Psoas muscle (tissue), 8 donors: Measurements from ENCODE around the gene DPP10. TPM values are rescaled to one million over a fixed set of nuclear protein-coding genes. Genes with fewer than 3 reads are reported as not detected.

Experiments used
- ATAC-seq, 4 donors: fragments of 200-7000 bp; cut with Tn5 transposase; one replicate each; pipeline ENCODE4 v1.9.1; 2020; ENCODE audit warnings: moderate library complexity in 3 of 4, mild to moderate bottlenecking in 2 of 4
- DNase-seq, 2 donors: peaks; one replicate each; pipeline ENCODE4 v3.0.0-alpha.2; 2020
- H3K27ac ChIP-seq: fragments of 200-600 bp; one replicate; pipeline ENCODE4 v1.8.0; 2022
- H3K27me3 ChIP-seq, 3 donors: fragments of 200-600 bp in 1 of 3; one replicate each; pipeline versions ENCODE4 v1.6.1 to v1.8.0; 2013 to 2022; ENCODE audit warnings: low read length in 2 of 3, mild to moderate bottlenecking in 2 of 3, moderate library complexity in 1 of 3; ENCODE audit not compliant: insufficient read depth in 3 of 3
- H3K36me3 ChIP-seq, 2 donors: fragments of 200-600 bp in 1 of 2; one replicate each; pipeline versions ENCODE4 v1.6.1 to v1.8.0; 2013 to 2022; ENCODE audit warnings: low read depth in 1 of 2, mild to moderate bottlenecking in 1 of 2, moderate library complexity in 1 of 2; ENCODE audit not compliant: insufficient read depth in 1 of 2
- H3K4me1 ChIP-seq: fragments of 200-600 bp; one replicate; pipeline ENCODE4 v1.8.0; 2022
- H3K4me3 ChIP-seq: fragments of 200-600 bp; one replicate; pipeline ENCODE4 v1.8.0; 2022; ENCODE audit warnings: mild to moderate bottlenecking
- H3K9me3 ChIP-seq: fragments of 200-600 bp; one replicate; pipeline ENCODE4 v1.8.0; 2022
- WGBS, 3 donors: extraction: QIAGEN DNeasy Blood & Tissue Kit; methylation state at CpG; one replicate each; pipeline versions ENCODE4 v1.1.6 to v1.1.7; 2013; 5-methylcytosine and 5-hydroxymethylcytosine counted together
- intact Hi-C, 2 donors: fragments of 100-400 bp; cut with DNase I; formaldehyde crosslinking; loops; one replicate each; pipeline versions ENCODE4 v1.11.0 to v1.14.2; 2022
- polyA plus RNA-seq, 3 donors: library from polyadenylated mRNA; stranded (reverse); fragments of 200-250 nt; gene quantifications; one replicate each; pipeline ENCODE4 v1.2.3, GENCODE V29; 2013
- total RNA-seq, 4 donors: library from RNA; stranded (reverse); fragmentation: NEBNext Ultra II Directional in 2 of 4; extraction: Animal tissue kit (Norgen Biotek cat#: 25700) in 2 of 4; gene quantifications; one replicate each; pipeline versions ENCODE4 v1.2.1 to v1.2.4, GENCODE V29; 2021 to 2023
- TF ChIP-seq, protein P1 (sequence below): fragments of 200-600 bp; IDR thresholded peaks from one replicate; pipeline ENCODE4 v1.8.0; 2022; ENCODE audit warnings: antibody characterized with exemption
- donor health status: healthy with polysubstance abuse.
- donor health status: DM: no; HTN: no; CAD: no; lungs with moderate emphysema.
- donor health status: Bipolar disorder and iron deficiency.
- donor health status: healthy.
- donor health status: DM: yes; HTN: yes; CAD: no.
- donor health status: DM: no; HTN: no; CAD: no.
- donor health status: DM: no; HTN: no; CAD: no.
- donor health status: DM: yes; HTN: yes; CAD: no.

DPP10 gene
- total and polyA plus RNA-seq, 7 donors, result 0.01 to 0.11 TPM; not detected in 5

DNA sequence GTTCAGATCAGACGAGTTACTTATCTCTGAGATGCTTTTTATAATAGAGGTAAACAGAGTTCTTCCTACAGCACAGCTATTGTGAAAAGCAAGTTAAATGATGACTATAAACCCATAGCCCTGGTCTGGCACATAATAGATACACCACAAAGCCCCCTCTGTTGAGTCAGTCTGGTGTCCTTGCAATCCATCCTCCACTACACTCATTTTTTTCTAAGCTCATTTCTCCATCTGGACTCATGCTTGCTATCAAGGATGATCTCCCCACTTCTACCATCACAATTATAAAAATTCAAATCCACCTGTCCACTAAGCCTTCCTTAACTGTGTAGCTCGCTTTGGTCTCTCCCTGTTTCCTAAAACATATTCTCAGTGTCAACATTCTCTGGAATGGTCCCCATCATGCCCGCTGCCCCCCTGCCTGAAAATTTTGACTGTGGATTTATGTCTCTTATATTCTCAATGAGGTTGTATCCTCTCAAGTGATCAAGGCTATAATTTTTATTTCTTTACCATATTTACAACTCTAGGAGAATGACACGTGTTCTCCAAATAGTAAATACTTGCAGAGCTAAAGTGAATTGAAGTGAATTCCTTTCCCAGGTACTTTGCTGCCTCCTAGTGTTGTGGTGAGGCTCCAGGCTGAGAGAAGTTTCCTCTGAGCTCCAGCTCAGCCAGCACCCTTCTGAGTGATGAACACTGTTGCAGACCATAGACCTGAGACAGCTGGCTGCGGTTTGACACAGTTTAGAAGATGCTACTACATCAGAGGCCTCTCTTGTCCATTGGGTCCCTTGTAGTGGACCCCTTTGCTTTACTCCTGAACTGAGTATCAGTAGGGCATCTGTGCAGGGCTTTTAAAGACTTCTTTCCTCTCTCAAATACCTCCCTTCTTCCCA lies 108.7 kb downstream of the DPP10 start:
- Histone ChIP-seq H3K4me3 (no peak overlapping the region), H3K4me1 (no peaks in the 10 kb centered on the region), H3K9me3 (no peaks in the 10 kb centered on the region), H3K27me3 (peaks cover 0 to 5% (median 0%) of the 10 kb centered on the region in 3 donors), H3K27ac (no peak overlapping the region), H3K36me3 (no peaks in the 10 kb centered on the region)
- ATAC-seq, result no peak
- WGBS, 3 donors, result 44 to 50% (median 47%) methylated on average over 5 of the region's 5 CpGs
- no peak for DNase-seq
- TF ChIP-seq, protein P1, sequence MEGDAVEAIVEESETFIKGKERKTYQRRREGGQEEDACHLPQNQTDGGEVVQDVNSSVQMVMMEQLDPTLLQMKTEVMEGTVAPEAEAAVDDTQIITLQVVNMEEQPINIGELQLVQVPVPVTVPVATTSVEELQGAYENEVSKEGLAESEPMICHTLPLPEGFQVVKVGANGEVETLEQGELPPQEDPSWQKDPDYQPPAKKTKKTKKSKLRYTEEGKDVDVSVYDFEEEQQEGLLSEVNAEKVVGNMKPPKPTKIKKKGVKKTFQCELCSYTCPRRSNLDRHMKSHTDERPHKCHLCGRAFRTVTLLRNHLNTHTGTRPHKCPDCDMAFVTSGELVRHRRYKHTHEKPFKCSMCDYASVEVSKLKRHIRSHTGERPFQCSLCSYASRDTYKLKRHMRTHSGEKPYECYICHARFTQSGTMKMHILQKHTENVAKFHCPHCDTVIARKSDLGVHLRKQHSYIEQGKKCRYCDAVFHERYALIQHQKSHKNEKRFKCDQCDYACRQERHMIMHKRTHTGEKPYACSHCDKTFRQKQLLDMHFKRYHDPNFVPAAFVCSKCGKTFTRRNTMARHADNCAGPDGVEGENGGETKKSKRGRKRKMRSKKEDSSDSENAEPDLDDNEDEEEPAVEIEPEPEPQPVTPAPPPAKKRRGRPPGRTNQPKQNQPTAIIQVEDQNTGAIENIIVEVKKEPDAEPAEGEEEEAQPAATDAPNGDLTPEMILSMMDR, result peak; percentile 48
- intact Hi-C loops, result loop anchor here in 1 of 2 donors (5.0 kb wide), 1 partner anchor 574 kb away; no protein-coding TSS in a partner anchor

DNA sequence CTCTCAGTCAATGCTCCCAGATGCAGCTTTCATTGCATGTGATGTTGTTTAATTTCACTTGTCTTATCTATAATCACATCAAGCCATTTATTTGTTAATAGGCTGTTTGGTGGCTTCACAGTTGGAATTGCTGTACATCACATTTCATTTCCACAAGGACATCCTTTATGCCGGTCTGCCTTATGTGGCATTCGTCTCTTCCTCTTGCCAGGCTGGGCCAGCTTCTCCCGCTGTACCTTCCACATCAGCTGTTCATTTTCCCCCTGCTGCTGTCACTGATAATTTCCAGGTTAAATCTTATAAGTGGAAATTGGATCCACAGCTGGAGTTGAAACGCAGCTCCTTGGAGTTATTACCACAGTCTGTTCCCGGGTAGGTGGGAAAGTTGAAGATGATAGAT lies 110.6 kb downstream of the DPP10 start:
- Histone ChIP-seq H3K36me3 (no peaks in the 10 kb centered on the region), H3K9me3 (no peaks in the 10 kb centered on the region), H3K4me1 (no peaks in the 10 kb centered on the region), H3K4me3 (no peak overlapping the region), H3K27me3 (peaks cover 0 to 5% (median 0%) of the 10 kb centered on the region in 3 donors), H3K27ac (no peak overlapping the region)
- 40 to 45% (median 43%) methylated on average over 5 of the region's 5 CpGs for WGBS, 3 donors
- ATAC-seq, result no peak
- DNase-seq, result no peak
- TF ChIP-seq, protein P1, result no peak
- intact Hi-C loops, result loop anchor here in 1 of 2 donors (5.0 kb wide), 1 partner anchor 576 kb away; no protein-coding TSS in a partner anchor

DNA sequence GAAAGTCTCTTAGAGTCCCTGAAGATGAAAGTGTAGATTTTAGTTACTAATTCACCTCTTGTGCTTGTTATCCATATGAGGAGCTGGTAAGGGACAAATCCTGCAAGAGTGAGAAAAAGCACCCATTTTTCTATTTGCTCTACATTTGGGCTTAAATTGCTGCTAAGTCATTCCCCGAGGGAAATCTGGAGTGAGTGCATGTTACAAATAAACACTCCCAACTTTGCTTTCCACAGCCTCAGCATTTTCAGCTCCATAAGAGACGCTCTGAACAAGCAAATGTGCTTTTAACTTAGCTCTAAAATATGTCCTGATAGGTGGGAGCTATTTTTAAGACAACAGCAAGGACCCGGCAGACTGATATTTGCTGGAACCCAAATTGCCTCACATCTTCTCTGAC lies 126.7 kb downstream of the DPP10 start:
- TF ChIP-seq, protein P1, result no peak
- Histone ChIP-seq H3K27ac (no peak overlapping the region), H3K4me3 (no peak overlapping the region), H3K36me3 (no peaks in the 10 kb centered on the region), H3K9me3 (no peaks in the 10 kb centered on the region), H3K4me1 (no peaks in the 10 kb centered on the region), H3K27me3 (no peaks in the 10 kb centered on the region)
- ATAC-seq (no peak), DNase-seq (no peak)
- intact Hi-C loops, result no loop called here
- 67 to 70% (median 67%) methylated on average over 3 of the region's 3 CpGs for WGBS, 3 donors

DNA sequence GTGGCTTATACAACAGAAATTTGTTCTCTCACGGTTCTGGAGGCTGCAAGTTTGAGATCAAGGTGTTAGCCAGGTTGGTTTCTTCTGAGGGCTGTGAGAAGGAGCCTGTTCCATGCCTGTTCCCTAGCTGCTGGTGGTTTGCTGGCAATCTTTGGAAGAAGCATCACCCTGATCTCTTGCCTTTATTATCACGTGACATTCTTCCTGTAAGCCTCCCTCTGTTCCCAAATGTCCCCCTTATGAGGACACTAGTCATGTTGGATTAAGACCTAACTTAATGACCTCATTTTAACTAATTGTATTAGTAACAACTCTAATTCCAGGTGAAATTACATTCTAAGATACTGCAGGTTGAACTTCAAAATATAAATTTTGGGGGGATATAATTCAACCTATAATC lies 135.2 kb downstream of the DPP10 start:
- TF ChIP-seq, protein P1, result no peak
- Histone ChIP-seq H3K36me3 (no peaks in the 10 kb centered on the region), H3K27me3 (no peaks in the 10 kb centered on the region), H3K9me3 (no peaks in the 10 kb centered on the region), H3K4me1 (no peaks in the 10 kb centered on the region), H3K4me3 (no peak overlapping the region), H3K27ac (no peak overlapping the region)
- WGBS, 3 donors, result 65 to 69% (median 67%) methylated on average over 2 of the region's 2 CpGs
- no peak for DNase-seq
- intact Hi-C loops, result no loop called here
- ATAC-seq, result no peak
